ENCODE results near the gene TEX264.

Gene TEX264

GRCh38 chr3:51750878-51751277, 79.8 kb downstream of the TEX264 start:
- no peak for DNase-seq (ENCODE audit: low read depth)
- no peak overlapping the region for H3K4me3 ChIP-seq (ENCODE audit: low read length)
- TF ChIP-seq CTCF (conservative IDR thresholded peaks at IDR 0.05; ENCODE audit: low read length) = no peak

GRCh38 chr3:51751287-51751686, 80.2 kb downstream of the TEX264 start:
- no peak for TF ChIP-seq CTCF (conservative IDR thresholded peaks at IDR 0.05; ENCODE audit: low read length)
- no peak for DNase-seq (ENCODE audit: low read depth)
- no peak overlapping the region for H3K4me3 ChIP-seq (ENCODE audit: low read length)
